ENCODE measurements around the gene STK38.
"Not testable (repeated sequence)": the region's sequence is repeated elsewhere in the genome, so short reads cannot be mapped to it uniquely, and the experiment has no call there.

STK38 gene

GRCh38 chr6:36459501-36459900 lies 87.8 kb downstream of the STK38 start:
- Histone ChIP-seq H3K27me3 (ENCODE audit: insufficient read depth, poor library complexity, severe bottlenecking) (no peaks in the 10 kb centered on the region), H3K4me3 (replicated peaks; ENCODE audit: insufficient read depth, low read length) (no peak overlapping the region), H3K27ac (replicated peaks) (no peak overlapping the region)
- DNase-seq (ENCODE audit: low read depth in 1 of 2, low spot score in 1 of 2): no peak
- TF ChIP-seq POLR2AphosphoS5 (IDR thresholded peaks at IDR 0.05; ENCODE audit: low read depth) (no peak), GABPA (IDR thresholded peaks at IDR 0.05; ENCODE audit: low read depth) (no peak), SPI1 (IDR thresholded peaks at IDR 0.05; ENCODE audit: borderline replicate concordance, low read depth) (no peak), CTCF (IDR thresholded peaks at IDR 0.05; ENCODE audit: insufficient read depth, low read length) (no peak)
- TF ChIP-seq, protein P1, sequence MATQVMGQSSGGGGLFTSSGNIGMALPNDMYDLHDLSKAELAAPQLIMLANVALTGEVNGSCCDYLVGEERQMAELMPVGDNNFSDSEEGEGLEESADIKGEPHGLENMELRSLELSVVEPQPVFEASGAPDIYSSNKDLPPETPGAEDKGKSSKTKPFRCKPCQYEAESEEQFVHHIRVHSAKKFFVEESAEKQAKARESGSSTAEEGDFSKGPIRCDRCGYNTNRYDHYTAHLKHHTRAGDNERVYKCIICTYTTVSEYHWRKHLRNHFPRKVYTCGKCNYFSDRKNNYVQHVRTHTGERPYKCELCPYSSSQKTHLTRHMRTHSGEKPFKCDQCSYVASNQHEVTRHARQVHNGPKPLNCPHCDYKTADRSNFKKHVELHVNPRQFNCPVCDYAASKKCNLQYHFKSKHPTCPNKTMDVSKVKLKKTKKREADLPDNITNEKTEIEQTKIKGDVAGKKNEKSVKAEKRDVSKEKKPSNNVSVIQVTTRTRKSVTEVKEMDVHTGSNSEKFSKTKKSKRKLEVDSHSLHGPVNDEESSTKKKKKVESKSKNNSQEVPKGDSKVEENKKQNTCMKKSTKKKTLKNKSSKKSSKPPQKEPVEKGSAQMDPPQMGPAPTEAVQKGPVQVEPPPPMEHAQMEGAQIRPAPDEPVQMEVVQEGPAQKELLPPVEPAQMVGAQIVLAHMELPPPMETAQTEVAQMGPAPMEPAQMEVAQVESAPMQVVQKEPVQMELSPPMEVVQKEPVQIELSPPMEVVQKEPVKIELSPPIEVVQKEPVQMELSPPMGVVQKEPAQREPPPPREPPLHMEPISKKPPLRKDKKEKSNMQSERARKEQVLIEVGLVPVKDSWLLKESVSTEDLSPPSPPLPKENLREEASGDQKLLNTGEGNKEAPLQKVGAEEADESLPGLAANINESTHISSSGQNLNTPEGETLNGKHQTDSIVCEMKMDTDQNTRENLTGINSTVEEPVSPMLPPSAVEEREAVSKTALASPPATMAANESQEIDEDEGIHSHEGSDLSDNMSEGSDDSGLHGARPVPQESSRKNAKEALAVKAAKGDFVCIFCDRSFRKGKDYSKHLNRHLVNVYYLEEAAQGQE (IDR thresholded peaks at IDR 0.05; ENCODE audit: insufficient replicate concordance, low read depth): no peak

GRCh38 chr6:36455486-36456027 lies 91.7 kb downstream of the STK38 start:
- Histone ChIP-seq H3K27ac (replicated peaks) (no peak overlapping the region), H3K27me3 (ENCODE audit: insufficient read depth, poor library complexity, severe bottlenecking) (no peaks in the 10 kb centered on the region), H3K4me3 (replicated peaks; ENCODE audit: insufficient read depth, low read length) (no peak overlapping the region)
- TF ChIP-seq, protein P1 (IDR thresholded peaks at IDR 0.05; ENCODE audit: insufficient replicate concordance, low read depth): no peak
- DNase-seq (ENCODE audit: low read depth in 1 of 2, low spot score in 1 of 2): no peak

GRCh38 chr6:36452897-36453296 lies 94.4 kb downstream of the STK38 start:
- not testable (repeated sequence) for H3K27me3 ChIP-seq (ENCODE audit: insufficient read depth, poor library complexity, severe bottlenecking); H3K27ac ChIP-seq (replicated peaks); H3K4me3 ChIP-seq (replicated peaks; ENCODE audit: insufficient read depth, low read length); DNase-seq (ENCODE audit: low read depth in 1 of 2, low spot score in 1 of 2)

DNA sequence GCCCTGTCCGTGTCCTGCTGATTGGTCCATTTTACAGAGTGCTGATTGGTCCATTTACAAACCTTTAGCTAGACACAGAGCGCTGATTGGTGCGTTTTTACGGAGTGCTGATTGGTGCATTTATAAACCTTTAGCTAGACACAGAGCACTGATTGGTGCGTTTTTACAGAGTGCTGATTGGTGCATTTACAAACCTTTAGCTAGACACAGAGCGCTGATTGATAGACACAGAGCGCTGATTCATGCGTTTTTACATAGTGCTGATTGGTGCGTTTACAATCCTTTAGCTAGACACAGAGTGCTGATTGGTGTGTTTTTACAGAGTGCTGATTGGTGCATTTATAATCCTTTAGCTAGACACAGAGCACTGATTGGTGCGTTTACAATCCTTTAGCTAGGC lies 98.1 kb downstream of the STK38 start:
- H3K27ac ChIP-seq (replicated peaks); H3K27me3 ChIP-seq (ENCODE audit: insufficient read depth, poor library complexity, severe bottlenecking); H3K4me3 ChIP-seq (replicated peaks; ENCODE audit: insufficient read depth, low read length); DNase-seq (ENCODE audit: low read depth in 1 of 2, low spot score in 1 of 2): not testable (repeated sequence)

DNA sequence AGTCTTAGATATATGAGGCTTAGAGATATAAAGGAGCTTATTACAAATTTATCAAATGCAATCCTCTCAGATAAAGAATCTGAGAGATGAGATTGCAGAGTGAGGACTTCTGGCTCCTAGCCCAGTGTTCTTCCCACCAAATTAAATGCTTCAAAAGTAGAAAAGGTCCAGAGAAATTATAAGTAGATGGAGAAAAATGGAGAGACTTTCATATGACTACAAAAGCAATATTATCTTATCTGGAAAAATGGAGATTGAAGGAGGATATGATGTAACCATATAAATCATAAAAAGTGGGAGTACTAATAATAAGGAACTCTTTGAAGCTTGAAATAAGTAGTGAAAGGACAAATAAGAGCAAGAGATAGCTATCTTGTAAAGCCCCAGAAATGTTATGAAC lies 101.7 kb downstream of the STK38 start:
- TF ChIP-seq SPI1 (IDR thresholded peaks at IDR 0.05; ENCODE audit: borderline replicate concordance, low read depth) (no peak), POLR2AphosphoS5 (IDR thresholded peaks at IDR 0.05; ENCODE audit: low read depth) (no peak), GABPA (IDR thresholded peaks at IDR 0.05; ENCODE audit: low read depth) (no peak), CTCF (IDR thresholded peaks at IDR 0.05; ENCODE audit: insufficient read depth, low read length) (no peak)
- TF ChIP-seq, protein P1 (IDR thresholded peaks at IDR 0.05; ENCODE audit: insufficient replicate concordance, low read depth): no peak
- no peak for DNase-seq (ENCODE audit: low read depth in 1 of 2, low spot score in 1 of 2)
- no peak overlapping the region for H3K4me3 ChIP-seq (replicated peaks; ENCODE audit: insufficient read depth, low read length)
- no peak overlapping the region for H3K27ac ChIP-seq (replicated peaks)
- H3K27me3 ChIP-seq (ENCODE audit: insufficient read depth, poor library complexity, severe bottlenecking): no peaks in the 10 kb centered on the region
